HepG2 (cell line): ENCODE data around the gene NFKBIA. TPM values are rescaled to one million over a fixed set of nuclear protein-coding genes. Genes with fewer than 3 reads are reported as not detected.

Experiments used
- CAMTA2 ChIP-seq: sonication (generic); formaldehyde crosslinking; IDR thresholded peaks from 2 replicates; pipeline ENCODE4 v1.4.0; 2020; ENCODE audit warnings: mild to moderate bottlenecking, missing genetic modification reagents, borderline replicate concordance
- CCDC6 ChIP-seq: sonication (generic); formaldehyde crosslinking; IDR thresholded peaks from 2 replicates; pipeline ENCODE4 v1.8.1; 2022; ENCODE audit warnings: mild to moderate bottlenecking, missing genetic modification reagents, moderate library complexity
- DZIP1 ChIP-seq: sonication (generic); formaldehyde crosslinking; IDR thresholded peaks from 2 replicates; pipeline ENCODE4 v1.5.0; 2020; ENCODE audit warnings: mild to moderate bottlenecking, missing genetic modification reagents
- FOXA1 ChIP-seq, 2 experiments: fragments of 450-650 bp in 1 of 2; sonication (generic) in 1 of 2; formaldehyde crosslinking in 1 of 2; IDR thresholded peaks; 2 replicates each; pipeline versions ENCODE4 v1.4.0 to v1.6.1; 2016 to 2020; ENCODE audit warnings: missing genetic modification reagents in 1 of 2
- FOXK1 ChIP-seq: sonication (generic); formaldehyde crosslinking; IDR thresholded peaks from 2 replicates; pipeline ENCODE4 v1.4.0; 2020; ENCODE audit warnings: low read depth, missing genetic modification reagents, borderline replicate concordance
- GATAD1 ChIP-seq: IDR thresholded peaks from 2 replicates; pipeline ENCODE4 v1.6.1; 2016; ENCODE audit warnings: missing genetic modification reagents, missing compliant biosample characterization
- IRF2 ChIP-seq: IDR thresholded peaks from 2 replicates; pipeline ENCODE4 v1.6.1; 2018; ENCODE audit warnings: missing genetic modification reagents, missing compliant biosample characterization
- KLF12 ChIP-seq: sonication (generic); formaldehyde crosslinking; IDR thresholded peaks from 2 replicates; pipeline ENCODE4 v1.4.0; 2020; ENCODE audit warnings: missing genetic modification reagents, borderline replicate concordance
- PLRG1 ChIP-seq: fragments of 450-650 bp; conservative IDR thresholded peaks from 2 replicates; pipeline ENCODE4 v1.6.1; 2016
- THYN1 ChIP-seq: sonication (generic); formaldehyde crosslinking; IDR thresholded peaks from 2 replicates; pipeline ENCODE4 v1.8.1; 2023; ENCODE audit warnings: low read depth, mild to moderate bottlenecking, moderate library complexity, missing genetic modification reagents, borderline replicate concordance
- ZFP62 ChIP-seq: sonication (generic); formaldehyde crosslinking; IDR thresholded peaks from 2 replicates; pipeline ENCODE4 v1.4.0; 2020; ENCODE audit warnings: missing genetic modification reagents
- ZNF138 ChIP-seq: sonication (generic); formaldehyde crosslinking; IDR thresholded peaks from 2 replicates; pipeline ENCODE4 v1.5.0; 2020; ENCODE audit warnings: mild to moderate bottlenecking, low read depth, missing genetic modification reagents
- ZNF232 ChIP-seq: sonication (generic); formaldehyde crosslinking; IDR thresholded peaks from 2 replicates; pipeline ENCODE4 v1.4.0; 2020; ENCODE audit warnings: missing genetic modification reagents, borderline replicate concordance
- ZNF256 ChIP-seq: sonication (generic); formaldehyde crosslinking; conservative IDR thresholded peaks from 2 replicates; pipeline ENCODE4 v1.4.0; 2020; ENCODE audit warnings: missing genetic modification reagents
- ZNF260 ChIP-seq: sonication (generic); formaldehyde crosslinking; IDR thresholded peaks from 2 replicates; pipeline ENCODE4 v1.4.0; 2020; ENCODE audit warnings: missing genetic modification reagents, low read depth, mild to moderate bottlenecking, borderline replicate concordance
- ZNF280D ChIP-seq: sonication (generic); formaldehyde crosslinking; IDR thresholded peaks from 2 replicates; pipeline ENCODE4 v1.5.1; 2020; ENCODE audit warnings: mild to moderate bottlenecking, missing genetic modification reagents
- ZNF282 ChIP-seq: fragments of 450-650 bp; IDR thresholded peaks from 2 replicates; pipeline ENCODE4 v1.6.1; 2018; ENCODE audit not compliant: partially characterized antibody
- ZNF614 ChIP-seq: IDR thresholded peaks from 2 replicates; pipeline ENCODE4 v1.6.1; 2018; ENCODE audit warnings: missing biosample characterization, missing genetic modification reagents, inconsistent platforms, borderline replicate concordance
- polyA plus RNA-seq, 8 experiments: library from polyadenylated mRNA; depleted of rRNA in 3 of 8; stranded (reverse) in 7 of 8; unstranded in 1 of 8; fragments of >200 nt; fragmentation: Illumina TruSeq in 4 of 8; extraction: Trizol in 4 of 8; gene quantifications; 2 replicates each; pipeline versions ENCODE4 v1.2.1 to v1.2.3, GENCODE V29; 2011 to 2016; ENCODE audit warnings: low read depth in 4 of 8, missing spikeins in 1 of 8, mixed read lengths in 1 of 8; ENCODE audit not compliant: insufficient read depth in 1 of 8
- total RNA-seq, 5 experiments: library from RNA; depleted of rRNA; stranded (reverse); fragments of >200 nt; fragmentation: Illumina TruSeq; extraction: Trizol; gene quantifications; 2 replicates each; pipeline ENCODE4 v1.2.3, GENCODE V29; 2016; ENCODE audit warnings: low read depth in 1 of 5
- TF ChIP-seq, protein P1 (sequence below): sonication (generic); formaldehyde crosslinking; IDR thresholded peaks from 2 replicates; pipeline ENCODE4 v1.4.0; 2020; ENCODE audit warnings: missing genetic modification reagents, borderline replicate concordance
- TF ChIP-seq, protein P2 (sequence below): sonication (generic); formaldehyde crosslinking; IDR thresholded peaks from 2 replicates; pipeline ENCODE4 v1.9.0; 2021; ENCODE audit warnings: missing genetic modification reagents, mild to moderate bottlenecking, borderline replicate concordance

Gene NFKBIA
- total and polyA plus RNA-seq, 2 of the 13 experiments (the other 11 are each of a cell fraction or from before 2014, with no cell fraction given) = 197 to 319 TPM

DNA sequence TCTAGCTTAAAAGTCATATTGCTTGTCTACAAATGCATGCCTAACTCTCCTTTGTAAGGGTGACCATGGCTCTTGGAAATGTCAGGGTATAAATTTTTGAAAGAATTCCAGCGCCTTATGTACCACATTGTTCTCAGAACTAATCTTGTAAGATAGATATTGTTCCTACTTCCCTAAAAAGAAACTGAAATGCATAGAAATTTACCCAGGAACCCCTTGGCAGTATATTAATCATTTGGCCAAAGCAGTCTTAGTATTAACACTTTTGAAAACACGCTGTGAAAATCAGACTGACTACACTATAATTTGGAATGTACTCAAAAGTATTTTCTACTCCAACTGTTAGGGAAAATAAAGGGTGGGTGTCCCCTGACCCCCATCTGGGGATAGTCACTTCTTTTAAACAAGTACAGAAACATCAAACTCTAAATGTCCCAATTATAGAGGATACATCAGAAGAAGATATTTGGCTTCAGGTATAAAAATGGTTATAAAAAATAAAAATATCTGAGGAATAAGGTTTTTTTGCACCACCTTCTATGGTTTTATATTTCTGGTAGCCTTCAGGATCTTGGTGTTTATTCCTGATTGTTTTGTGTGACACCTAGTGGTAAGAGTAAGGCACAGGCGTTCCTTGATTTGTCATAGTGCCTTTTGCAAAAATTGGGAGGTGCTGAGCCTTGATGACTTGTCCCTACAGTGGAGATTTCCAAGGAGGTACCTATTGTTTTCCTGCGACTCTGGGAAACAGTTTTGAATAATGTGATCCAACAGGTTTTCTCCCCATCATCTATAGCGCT is 2.2 kb upstream of the NFKBIA start (continued):
- TF ChIP-seq IRF2 (CRISPR knock-in tag) = peak; percentile 66; the same call in 1 of the 2 replicates
- no peak for TF ChIP-seq THYN1
- 0 out of 2 replicates have a peak, but pooled peaks have one; percentile 51 for TF ChIP-seq ZNF280D (CRISPR knock-in tag)
- TF ChIP-seq ZNF614 (CRISPR knock-in tag) = peak; percentile 79; the same call in 1 of the 2 replicates
- TF ChIP-seq GATAD1 (CRISPR knock-in tag) = peak; percentile 71
- TF ChIP-seq, protein P1, sequence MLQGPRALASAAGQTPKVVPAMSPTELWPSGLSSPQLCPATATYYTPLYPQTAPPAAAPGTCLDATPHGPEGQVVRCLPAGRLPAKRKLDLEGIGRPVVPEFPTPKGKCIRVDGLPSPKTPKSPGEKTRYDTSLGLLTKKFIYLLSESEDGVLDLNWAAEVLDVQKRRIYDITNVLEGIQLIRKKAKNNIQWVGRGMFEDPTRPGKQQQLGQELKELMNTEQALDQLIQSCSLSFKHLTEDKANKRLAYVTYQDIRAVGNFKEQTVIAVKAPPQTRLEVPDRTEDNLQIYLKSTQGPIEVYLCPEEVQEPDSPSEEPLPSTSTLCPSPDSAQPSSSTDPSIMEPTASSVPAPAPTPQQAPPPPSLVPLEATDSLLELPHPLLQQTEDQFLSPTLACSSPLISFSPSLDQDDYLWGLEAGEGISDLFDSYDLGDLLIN (CRISPR knock-in tag) = no peak
- no peak for TF ChIP-seq DZIP1 (CRISPR knock-in tag)
- TF ChIP-seq CAMTA2 (CRISPR knock-in tag) = no peak
- peak; percentile 86; the same call in 1 of the 2 replicates for TF ChIP-seq FOXK1 (CRISPR knock-in tag)
- TF ChIP-seq ZFP62 (CRISPR knock-in tag) = no peak
- TF ChIP-seq, protein P2, sequence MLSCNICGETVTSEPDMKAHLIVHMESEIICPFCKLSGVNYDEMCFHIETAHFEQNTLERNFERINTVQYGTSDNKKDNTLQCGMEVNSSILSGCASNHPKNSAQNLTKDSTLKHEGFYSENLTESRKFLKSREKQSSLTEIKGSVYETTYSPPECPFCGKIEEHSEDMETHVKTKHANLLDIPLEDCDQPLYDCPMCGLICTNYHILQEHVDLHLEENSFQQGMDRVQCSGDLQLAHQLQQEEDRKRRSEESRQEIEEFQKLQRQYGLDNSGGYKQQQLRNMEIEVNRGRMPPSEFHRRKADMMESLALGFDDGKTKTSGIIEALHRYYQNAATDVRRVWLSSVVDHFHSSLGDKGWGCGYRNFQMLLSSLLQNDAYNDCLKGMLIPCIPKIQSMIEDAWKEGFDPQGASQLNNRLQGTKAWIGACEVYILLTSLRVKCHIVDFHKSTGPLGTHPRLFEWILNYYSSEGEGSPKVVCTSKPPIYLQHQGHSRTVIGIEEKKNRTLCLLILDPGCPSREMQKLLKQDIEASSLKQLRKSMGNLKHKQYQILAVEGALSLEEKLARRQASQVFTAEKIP = no peak
- no peak for TF ChIP-seq FOXA1 (IDR thresholded peaks at IDR 0.05)
- TF ChIP-seq FOXA1 (CRISPR knock-in tag; IDR thresholded peaks at IDR 0.05) = 0 out of 2 replicates have a peak, but pooled peaks have one; percentile 35
- no peak; the same call in 1 of the 2 replicates for TF ChIP-seq ZNF256 (CRISPR knock-in tag)
- no peak for TF ChIP-seq ZNF232 (CRISPR knock-in tag)
- TF ChIP-seq KLF12 (CRISPR knock-in tag) = 0 out of 2 replicates have a peak, but pooled peaks have one; percentile 44
- TF ChIP-seq ZNF282 = no peak
- TF ChIP-seq ZNF260 = no peak
- TF ChIP-seq ZNF138 (CRISPR knock-in tag) = no peak
- no peak for TF ChIP-seq PLRG1
- TF ChIP-seq CCDC6 (CRISPR knock-in tag) = no peak
